ENCODE results near the gene CIT. TPM values are rescaled to one million over a fixed set of nuclear protein-coding genes. Genes with fewer than 3 reads are reported as not detected.

Gene CIT
- total RNA-seq, 1 experiment from 2014 or later: 67.9 TPM

DNA sequence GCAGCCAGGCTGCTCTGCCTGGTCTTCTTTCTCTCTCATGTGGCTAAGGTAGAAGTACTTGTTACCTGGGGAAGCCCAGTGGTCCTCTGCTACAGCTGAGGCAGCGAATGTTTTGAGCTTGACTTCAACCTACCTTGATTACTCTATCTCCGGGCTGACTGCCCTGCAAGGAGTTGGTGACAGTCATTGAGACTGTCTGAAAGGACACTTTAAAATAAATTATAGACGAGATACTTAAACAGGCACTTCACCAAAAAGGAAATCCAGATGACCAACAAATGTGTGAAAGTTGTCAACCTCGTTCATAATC lies 474 bp upstream of the CIT start:
- in situ Hi-C loops (cut with HindIII; ENCODE audit: low pct_unique_long_range_greater_than_20kb, low sequenced_read_pairs): no loop called here
- TF ChIP-seq, protein P1, sequence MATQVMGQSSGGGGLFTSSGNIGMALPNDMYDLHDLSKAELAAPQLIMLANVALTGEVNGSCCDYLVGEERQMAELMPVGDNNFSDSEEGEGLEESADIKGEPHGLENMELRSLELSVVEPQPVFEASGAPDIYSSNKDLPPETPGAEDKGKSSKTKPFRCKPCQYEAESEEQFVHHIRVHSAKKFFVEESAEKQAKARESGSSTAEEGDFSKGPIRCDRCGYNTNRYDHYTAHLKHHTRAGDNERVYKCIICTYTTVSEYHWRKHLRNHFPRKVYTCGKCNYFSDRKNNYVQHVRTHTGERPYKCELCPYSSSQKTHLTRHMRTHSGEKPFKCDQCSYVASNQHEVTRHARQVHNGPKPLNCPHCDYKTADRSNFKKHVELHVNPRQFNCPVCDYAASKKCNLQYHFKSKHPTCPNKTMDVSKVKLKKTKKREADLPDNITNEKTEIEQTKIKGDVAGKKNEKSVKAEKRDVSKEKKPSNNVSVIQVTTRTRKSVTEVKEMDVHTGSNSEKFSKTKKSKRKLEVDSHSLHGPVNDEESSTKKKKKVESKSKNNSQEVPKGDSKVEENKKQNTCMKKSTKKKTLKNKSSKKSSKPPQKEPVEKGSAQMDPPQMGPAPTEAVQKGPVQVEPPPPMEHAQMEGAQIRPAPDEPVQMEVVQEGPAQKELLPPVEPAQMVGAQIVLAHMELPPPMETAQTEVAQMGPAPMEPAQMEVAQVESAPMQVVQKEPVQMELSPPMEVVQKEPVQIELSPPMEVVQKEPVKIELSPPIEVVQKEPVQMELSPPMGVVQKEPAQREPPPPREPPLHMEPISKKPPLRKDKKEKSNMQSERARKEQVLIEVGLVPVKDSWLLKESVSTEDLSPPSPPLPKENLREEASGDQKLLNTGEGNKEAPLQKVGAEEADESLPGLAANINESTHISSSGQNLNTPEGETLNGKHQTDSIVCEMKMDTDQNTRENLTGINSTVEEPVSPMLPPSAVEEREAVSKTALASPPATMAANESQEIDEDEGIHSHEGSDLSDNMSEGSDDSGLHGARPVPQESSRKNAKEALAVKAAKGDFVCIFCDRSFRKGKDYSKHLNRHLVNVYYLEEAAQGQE (IDR thresholded peaks at IDR 0.05; ENCODE audit: insufficient read depth in 1 of 2, low read depth in 2 of 2, low read length in 1 of 2): no peak
- TF ChIP-seq CTCF (IDR thresholded peaks at IDR 0.05) (no peak), TCF7L2 (IDR thresholded peaks at IDR 0.05; ENCODE audit: low read depth, low read length) (no peak), POLR2AphosphoS5 (IDR thresholded peaks at IDR 0.05; ENCODE audit: low read depth, low read length) (no peak), SIN3A (IDR thresholded peaks at IDR 0.05; ENCODE audit: borderline replicate concordance, insufficient read depth, low read depth, low read length) (no peak)
- peak; percentile 65 for ATAC-seq
- ChIA-PET CTCF (no interaction called here), POLR2A (no interaction called here)
- H3K4me1 ChIP-seq (ENCODE audit: control insufficient read depth, insufficient read depth, low read length): peaks cover 10% of the 10 kb centered on the region; the same call in 1 of the 2 replicates
- H3K4me3 ChIP-seq (ENCODE audit: low read depth in 2 of 2, low read length in 2 of 2): peak overlapping the region; percentile 87 to 90
- peaks cover 6% of the 10 kb centered on the region; the same call in 1 of the 2 replicates for H3K36me3 ChIP-seq (ENCODE audit: control insufficient read depth, insufficient read depth, low read length)
- H3K27me3 ChIP-seq (ENCODE audit: control insufficient read depth, insufficient read depth, low read length): no peaks in the 10 kb centered on the region
- no peaks in the 10 kb centered on the region for H3K9me3 ChIP-seq (ENCODE audit: control insufficient read depth, insufficient read depth, low read depth, low read length)
- BruUV-seq (replicated peaks): no TSS peak
- peak overlapping the region; percentile 91 for H3K27ac ChIP-seq (ENCODE audit: low read length)
- intact Hi-C loops (cut with micrococcal nuclease; ENCODE audit: unreplicated experiment): no loop called here
- no peak for DNase-seq (ENCODE audit: low read depth, low spot score)

DNA sequence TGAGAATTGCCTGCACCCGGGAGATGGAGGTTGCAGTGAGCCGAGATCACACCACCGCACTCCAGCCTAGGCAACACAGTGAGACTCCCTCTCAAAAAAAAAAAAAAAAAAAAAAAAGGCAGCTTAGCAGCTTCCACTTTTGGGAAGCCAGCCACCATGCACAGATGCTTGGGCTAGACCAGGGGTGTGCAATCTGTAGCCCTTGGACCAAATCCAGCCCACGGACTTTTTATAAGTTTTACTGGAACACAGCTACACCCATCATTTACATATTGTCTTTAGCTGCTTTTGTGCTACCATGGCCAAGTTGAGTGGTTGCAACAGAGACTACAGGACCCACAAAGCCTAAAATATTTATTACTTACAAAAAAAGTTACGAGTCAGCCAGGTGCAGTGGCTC lies 6.7 kb downstream of the CIT start:
- Histone ChIP-seq H3K36me3 (ENCODE audit: control insufficient read depth, insufficient read depth, low read length) (peaks cover 6% of the 10 kb centered on the region; the same call in 1 of the 2 replicates), H3K4me1 (ENCODE audit: control insufficient read depth, insufficient read depth, low read length) (no peaks in the 10 kb centered on the region), H3K9me3 (ENCODE audit: control insufficient read depth, insufficient read depth, low read depth, low read length) (no peaks in the 10 kb centered on the region), H3K4me3 (ENCODE audit: low read depth in 2 of 2, low read length in 2 of 2) (no peak overlapping the region), H3K27me3 (ENCODE audit: control insufficient read depth, insufficient read depth, low read length) (no peaks in the 10 kb centered on the region), H3K27ac (ENCODE audit: low read length) (no peak overlapping the region)
- TF ChIP-seq, protein P1 (IDR thresholded peaks at IDR 0.05; ENCODE audit: insufficient read depth in 1 of 2, low read depth in 2 of 2, low read length in 1 of 2): no peak
- TF ChIP-seq POLR2AphosphoS5 (IDR thresholded peaks at IDR 0.05; ENCODE audit: low read depth, low read length) (no peak), CTCF (IDR thresholded peaks at IDR 0.05) (no peak), SIN3A (IDR thresholded peaks at IDR 0.05; ENCODE audit: borderline replicate concordance, insufficient read depth, low read depth, low read length) (no peak), TCF7L2 (IDR thresholded peaks at IDR 0.05; ENCODE audit: low read depth, low read length) (no peak)
- CTCF ChIA-PET: no interaction called here
- DNase-seq (ENCODE audit: low read depth, low spot score) (no peak), ATAC-seq (no peak)
- intact Hi-C loops (cut with micrococcal nuclease; ENCODE audit: unreplicated experiment) (no loop called here), in situ Hi-C loops (cut with HindIII; ENCODE audit: low pct_unique_long_range_greater_than_20kb, low sequenced_read_pairs) (no loop called here)
- POLR2A ChIA-PET: no interaction called here
- BruUV-seq (replicated peaks): no TSS peak
